GM18951 (cell line): ENCODE measurements around the gene CNTF.
"Not testable (repeated sequence)": the region's sequence is repeated elsewhere in the genome, so short reads cannot be mapped to it uniquely, and the experiment has no call there.

Experiments
- POLR2A ChIP-seq: IDR thresholded peaks from 4 replicates; pipeline ENCODE4 v1.6.1; 2011; ENCODE audit warnings: mild to moderate bottlenecking; ENCODE audit not compliant: insufficient read length, insufficient read depth; ENCODE audit errors: extremely low read depth
- in situ Hi-C: fragments of 300-500 bp; cut with MboI; formaldehyde crosslinking; loops from one replicate; pipeline ENCODE4 v1.12.0; 2022; ENCODE audit warnings: low sequenced_read_pairs, mixed read lengths, inconsistent platforms; ENCODE audit not compliant: unreplicated experiment

The CNTF gene, protein sequence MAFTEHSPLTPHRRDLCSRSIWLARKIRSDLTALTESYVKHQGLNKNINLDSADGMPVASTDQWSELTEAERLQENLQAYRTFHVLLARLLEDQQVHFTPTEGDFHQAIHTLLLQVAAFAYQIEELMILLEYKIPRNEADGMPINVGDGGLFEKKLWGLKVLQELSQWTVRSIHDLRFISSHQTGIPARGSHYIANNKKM

DNA sequence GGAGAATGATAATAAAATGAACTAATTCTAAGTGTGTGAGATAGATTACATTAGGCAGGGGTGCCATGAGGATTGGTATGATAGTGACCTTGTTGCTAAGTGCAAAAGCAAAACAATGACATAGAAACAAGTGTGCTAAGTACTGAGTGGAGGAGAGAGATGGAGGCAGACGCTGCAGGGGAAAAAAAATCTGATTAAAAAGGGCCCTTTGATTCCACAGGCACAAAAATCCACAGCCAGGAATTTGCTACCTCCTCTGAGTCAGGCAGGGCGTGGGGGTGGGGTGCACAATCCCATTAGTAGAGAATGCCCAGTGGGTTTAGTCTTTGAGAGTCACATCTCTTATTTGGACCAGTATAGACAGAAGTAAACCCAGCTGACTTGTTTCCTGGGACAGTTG, at the start of gene CNTF:
Gene CNTF, plus strand, starts transcription at position 322 of the 400 bp plus-strand sequence. CDS start 88 bp downstream, outside the sequence.
- no peak for TF ChIP-seq POLR2A
- in situ Hi-C loops: no loop called here

DNA sequence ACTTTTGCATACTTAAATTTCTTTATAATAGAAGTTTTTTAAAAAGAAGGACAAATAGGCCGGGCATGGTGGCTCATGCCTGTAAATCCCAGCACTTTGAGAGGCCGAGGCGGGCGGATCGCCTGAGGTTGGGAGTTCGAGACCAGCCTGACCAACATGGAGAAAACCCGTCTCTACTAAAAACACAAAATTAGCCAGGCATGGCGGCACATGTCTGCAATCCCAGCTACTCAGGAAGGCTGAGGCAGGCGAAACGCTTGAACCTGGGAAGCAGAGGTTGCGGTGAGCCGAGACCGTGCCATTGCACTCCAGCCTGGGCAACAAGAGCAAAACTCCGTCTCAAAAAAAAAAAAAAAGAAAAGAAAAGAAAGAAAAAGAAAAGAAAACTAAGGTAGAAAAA, 49.6 kb upstream of the CNTF start:
- in situ Hi-C loops: not testable (repeated sequence)

DNA sequence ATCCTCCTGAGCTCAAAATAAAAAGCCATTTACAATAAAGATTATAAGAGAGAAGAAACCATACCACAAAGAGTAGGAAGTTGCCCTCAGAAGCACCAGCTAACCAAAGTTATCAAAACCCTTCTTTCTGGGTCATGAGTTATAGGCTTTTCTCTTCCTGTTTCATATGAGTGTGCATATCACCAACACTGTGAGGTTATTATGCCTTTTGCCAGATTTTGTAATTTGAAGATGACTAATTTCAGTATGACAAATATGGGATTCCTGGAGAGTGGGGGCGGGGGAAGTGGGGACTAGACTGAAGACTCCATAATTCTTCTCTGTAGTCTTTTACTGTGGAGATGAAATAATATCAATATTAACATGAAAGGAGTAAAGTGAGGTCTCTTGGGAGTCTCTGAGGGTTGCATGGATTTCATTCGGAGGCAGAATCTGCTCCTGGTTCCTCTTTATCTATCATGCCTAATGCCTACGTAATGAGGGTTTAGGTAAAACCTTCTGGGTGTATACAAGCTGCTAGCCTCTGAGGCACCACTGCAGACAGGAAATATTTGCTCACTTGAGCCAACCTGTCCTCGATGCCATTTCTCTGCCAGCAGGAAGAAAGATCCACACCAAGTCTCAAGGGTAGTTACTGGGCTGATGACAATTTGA, 48.9 kb upstream of the CNTF start:
- peak; percentile 36 for TF ChIP-seq POLR2A
- in situ Hi-C loops: no loop called here

DNA sequence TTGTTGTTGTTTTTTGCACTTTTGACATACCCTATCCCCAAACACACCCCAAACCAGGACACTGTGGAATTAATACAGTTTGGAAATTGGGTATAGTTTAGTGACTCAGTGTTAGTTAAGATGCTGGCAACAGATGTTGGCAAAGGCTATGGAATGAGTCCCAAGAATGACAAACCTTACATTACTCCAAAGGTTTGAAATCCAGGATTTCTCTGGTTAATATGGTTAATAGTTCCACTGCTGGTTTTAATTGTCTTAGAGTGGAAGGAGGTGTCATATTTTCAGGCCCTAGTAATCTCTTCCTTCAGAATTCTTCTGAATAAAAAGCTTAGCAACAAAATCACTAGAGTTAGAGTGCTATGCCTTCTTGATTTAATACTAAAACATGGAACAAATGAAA, 47.6 kb upstream of the CNTF start:
- TF ChIP-seq POLR2A: no peak

DNA sequence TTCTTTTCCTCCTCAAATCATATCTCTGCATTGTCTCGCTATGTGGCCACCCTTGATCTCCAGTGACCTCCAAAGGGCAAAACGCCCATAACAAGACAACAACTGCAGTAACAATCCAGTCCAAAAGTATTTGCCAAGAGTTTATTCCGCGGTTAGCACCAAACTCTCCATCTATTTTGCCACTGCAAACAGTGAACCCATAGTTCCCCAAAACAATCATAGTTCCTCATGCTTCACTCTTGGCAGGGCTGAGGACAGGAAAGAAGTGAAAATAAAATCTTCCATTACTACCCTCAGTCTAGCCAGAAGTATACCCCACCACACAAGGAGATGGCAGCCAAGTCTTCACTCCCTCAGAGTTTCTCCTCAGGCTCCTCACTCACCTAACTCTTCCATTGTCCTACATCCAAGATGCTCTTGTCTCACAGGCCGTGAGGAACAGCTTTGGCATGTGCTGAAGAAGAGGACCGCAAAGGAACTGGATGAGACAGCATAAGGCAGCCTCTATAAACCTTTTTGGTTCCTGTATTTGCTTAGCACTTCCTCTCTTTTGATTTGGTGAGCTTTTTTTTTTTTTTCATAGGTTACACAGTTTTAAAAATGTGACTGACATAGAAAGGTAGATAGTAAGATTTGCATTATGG, 47.0 kb upstream of the CNTF start, which contains the start of gene LPXN:
Gene LPXN, minus strand, starts transcription at position 480 of the 644 bp plus-strand sequence. Its CDS starts 84 bp downstream, at position 396.
- in situ Hi-C loops: no loop called here
- TF ChIP-seq POLR2A: peak; percentile 87

More for the DNA sequence above, 47.6 kb upstream of the CNTF start:
- in situ Hi-C loops: no loop called here

DNA sequence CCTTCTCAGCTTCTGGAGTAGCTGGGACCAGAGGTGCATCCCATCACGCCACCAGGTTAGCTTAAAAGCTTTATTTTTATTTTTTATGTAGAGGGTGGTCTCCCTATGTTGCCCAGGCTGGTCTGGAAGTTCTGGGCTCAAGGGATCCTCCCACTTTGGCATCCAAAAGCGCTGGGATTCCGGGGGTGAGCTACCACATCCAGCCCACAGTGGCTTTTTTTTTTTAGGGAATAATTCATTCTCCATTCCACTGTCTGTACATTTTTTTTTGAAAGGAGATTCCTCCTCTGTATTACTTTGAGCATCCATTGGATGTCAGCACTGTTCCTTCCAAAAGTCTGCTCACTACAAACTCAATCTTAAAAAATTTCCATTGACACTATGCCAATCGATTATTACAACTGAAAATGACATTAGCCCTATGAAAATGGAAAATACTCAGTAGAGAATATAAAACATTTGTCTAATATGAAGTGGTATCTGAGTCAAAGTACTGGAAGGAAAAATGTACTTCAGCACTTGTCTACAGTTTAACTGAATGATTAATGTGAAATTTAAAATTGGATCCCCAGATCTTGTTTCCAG, 45.5 kb upstream of the CNTF start:
- in situ Hi-C loops: no loop called here
- TF ChIP-seq POLR2A: no peak

DNA sequence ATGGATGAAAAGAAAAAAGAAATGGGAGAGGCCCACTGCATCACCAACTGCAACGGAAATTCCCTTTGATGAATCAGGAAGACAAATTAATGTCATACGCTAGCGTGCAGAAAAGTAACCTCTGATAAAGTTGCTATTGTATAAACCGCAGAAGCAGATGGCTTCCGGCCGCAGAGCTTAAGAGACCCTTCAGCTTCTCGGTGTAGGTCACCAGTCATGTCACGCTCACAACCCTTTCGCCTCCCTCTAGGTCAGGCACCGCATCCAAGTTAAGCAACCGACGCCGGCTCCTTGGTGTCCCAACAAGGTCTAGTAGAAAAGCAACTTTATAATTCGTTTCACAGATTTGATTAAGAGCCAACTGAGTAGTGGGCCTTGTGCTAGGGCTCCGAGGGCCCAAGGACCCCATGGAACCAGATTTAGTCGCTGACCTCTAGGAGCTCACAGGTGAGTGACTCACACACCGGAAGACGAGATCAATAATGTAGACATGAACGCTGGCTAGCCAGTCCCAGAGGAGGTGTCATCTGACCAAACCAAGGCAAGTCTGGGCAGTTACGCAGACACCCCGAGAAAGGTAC, 44.8 kb upstream of the CNTF start:
- in situ Hi-C loops: no loop called here
- TF ChIP-seq POLR2A: peak; percentile 75

DNA sequence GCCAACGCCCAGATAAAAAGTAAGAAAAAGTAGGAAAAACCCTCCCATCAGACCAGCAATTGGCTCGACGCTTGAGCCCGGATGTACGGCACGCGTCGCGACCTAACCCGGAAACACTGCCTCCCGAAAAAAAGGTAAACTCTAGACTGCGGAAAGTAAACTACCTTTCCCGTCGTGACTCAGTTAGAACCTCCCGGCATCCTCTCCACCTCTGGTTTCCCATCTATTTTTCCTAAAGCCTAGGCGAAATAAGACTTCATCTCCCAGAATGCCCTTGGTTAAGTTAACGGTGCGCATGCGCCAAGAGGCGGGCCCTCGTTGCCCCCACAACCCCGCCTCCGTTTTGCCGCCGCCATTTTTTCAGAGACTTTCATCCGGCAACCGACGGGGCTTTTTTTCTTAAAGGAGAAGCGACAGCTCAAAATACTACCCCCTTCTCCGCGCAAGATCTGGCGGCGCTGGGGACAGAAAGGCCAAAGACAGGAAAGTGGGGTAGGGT, 44.3 kb upstream of the CNTF start:
- in situ Hi-C loops: no loop called here
- TF ChIP-seq POLR2A: no peak

DNA sequence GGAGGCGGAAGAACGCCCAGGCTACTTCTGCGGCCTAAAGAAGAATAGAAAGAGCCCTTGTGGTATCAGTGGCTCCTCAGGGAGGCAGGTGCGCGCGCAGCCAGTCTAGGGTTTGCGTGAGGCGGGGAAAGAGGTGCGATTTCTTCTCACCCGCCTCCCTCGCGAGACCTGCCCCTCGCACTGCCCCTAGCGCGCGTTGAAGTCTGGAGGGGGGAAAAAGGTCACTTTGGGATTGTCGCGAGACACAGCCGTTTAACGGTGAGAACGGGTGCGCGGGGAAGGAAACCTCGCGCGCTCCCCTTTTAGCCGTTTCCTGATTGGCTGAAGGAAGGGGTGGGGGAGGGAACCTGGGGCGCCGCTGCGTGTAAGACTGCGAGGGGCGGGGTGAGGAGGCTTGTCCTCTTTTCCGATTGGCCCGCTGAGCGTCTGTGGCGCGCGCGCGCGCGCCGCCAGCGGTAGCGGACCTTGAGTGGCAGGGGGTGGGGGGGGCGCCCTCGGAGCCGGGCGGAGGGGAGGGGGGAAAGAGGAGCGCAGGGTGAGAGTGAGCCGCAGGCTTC, 43.8 kb upstream of the CNTF start, which contains the start of gene ZFP91:
Gene ZFP91, plus strand, starts transcription at position 429 of the 557 bp plus-strand sequence. CDS start 219 bp downstream, outside the sequence.
- TF ChIP-seq POLR2A: no peak
- in situ Hi-C loops: no loop called here

DNA sequence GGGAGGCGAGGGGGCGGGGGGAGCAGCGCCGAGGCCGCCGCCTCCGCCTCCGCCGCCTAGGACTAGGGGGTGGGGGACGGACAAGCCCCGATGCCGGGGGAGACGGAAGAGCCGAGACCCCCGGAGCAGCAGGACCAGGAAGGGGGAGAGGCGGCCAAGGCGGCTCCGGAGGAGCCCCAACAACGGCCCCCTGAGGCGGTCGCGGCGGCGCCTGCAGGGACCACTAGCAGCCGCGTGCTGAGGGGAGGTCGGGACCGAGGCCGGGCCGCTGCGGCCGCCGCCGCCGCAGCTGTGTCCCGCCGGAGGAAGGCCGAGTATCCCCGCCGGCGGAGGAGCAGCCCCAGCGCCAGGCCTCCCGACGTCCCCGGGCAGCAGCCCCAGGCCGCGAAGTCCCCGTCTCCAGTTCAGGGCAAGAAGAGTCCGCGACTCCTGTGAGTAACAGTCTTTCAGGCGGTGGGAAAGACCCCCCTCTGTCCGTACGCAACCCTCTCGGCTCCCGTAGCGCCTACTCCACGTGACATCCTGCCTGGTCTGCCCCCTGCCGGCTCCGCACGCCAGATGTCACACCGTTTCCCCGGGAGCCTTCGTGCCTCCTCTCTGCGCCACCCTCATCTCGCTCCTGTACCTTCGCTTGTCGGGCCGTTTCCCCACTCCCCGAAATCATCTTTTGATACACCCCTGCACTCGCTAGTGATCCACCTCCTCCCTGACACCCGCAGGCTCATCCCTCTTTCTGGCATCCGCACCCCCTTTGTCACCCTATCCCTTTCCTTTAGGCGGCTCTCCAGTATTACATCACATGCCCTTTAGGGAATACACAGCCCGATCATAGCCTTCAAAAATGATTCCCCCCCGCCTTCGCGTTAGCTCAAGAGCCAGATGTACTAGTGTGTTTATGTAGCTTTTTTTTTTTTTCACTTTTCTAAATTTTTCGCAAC, 43.0 kb upstream of the CNTF start:
- in situ Hi-C loops: no loop called here
- peak; percentile 80 for TF ChIP-seq POLR2A

DNA sequence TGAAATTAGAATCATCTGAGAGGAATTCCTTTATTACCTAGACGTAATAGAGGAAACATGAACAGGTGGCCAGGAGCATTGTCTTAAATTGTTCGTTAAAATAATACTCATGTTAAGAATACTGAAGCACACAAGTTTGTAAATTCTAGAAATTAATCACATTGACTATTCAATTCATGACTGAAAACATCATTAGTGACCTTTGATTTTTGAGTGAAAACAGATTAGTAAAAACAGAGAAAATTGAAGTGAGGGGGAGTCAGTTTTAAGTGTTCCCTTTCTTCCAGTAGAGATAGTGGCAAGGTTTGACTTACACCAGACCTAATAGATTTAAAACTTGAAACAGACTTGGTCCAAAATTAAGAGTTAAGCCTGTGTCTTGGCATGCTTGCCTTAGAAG, 42.2 kb upstream of the CNTF start:
- TF ChIP-seq POLR2A: no peak
- in situ Hi-C loops: no loop called here

DNA sequence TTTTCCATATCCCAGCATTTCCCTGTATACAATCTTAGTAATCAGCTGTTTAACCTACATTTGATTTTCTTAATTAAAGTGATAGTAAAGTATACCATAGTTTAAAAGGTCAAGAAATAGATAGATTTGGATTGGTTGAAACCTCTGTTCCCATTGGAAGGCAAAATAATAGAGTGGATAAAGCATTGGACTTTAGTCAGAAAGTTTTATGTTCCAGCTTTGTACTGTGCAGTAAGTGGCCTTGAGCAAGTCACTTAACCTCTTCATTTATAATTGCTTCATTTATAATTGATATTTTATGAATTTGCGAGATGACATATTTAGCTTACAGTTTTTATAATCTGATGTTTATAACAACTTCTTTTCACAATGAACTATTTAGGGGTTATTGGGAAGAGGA, 40.0 kb upstream of the CNTF start:
- TF ChIP-seq POLR2A: no peak
- in situ Hi-C loops: no loop called here
